ENCODE measurements around the gene HMX1. TPM values are rescaled to one million over a fixed set of nuclear protein-coding genes. Genes with fewer than 3 reads are reported as not detected.

HMX1 gene
- total and polyA plus RNA-seq, 2 experiments from 2014 or later: not detected

- WGBS, 2 experiments (ENCODE audit: low coverage in 1 of 2, low lambda C conversion rate in 2 of 2, missing lambda C conversion rate in 2 of 2): 50 to 51% methylated on average over 20 of the region's 20 CpGs
- H3F3A ChIP-seq (ENCODE audit: insufficient read depth): peaks cover 4% of the 10 kb centered on the region; the same call in 1 of the 2 replicates
- no peaks in the 10 kb centered on the region for H3K79me2 ChIP-seq (ENCODE audit: insufficient read depth)
- no peak overlapping the region for H2AFZ ChIP-seq
- in situ Hi-C loops (cut with MboI): no loop called here
- H3K36me3 ChIP-seq (ENCODE audit: low read depth): no peaks in the 10 kb centered on the region
- H3K4me3 ChIP-seq: no peak overlapping the region
- TF ChIP-seq EZH2phosphoT487 (IDR thresholded peaks at IDR 0.05; ENCODE audit: insufficient read depth, low read depth): no peak
- TF ChIP-seq EZH2 (IDR thresholded peaks at IDR 0.05; ENCODE audit: insufficient read depth, poor library complexity, severe bottlenecking): no peak
- 0 out of 2 replicates have a peak, but pooled peaks cover 5% of the 10 kb centered on the region for H3K4me1 ChIP-seq (ENCODE audit: insufficient read depth)
- peaks cover 19% of the 10 kb centered on the region for H3K27me3 ChIP-seq (replicated peaks; ENCODE audit: insufficient read depth)
- H4K20me1 ChIP-seq (ENCODE audit: insufficient read depth): no peaks in the 10 kb centered on the region
- no peaks in the 10 kb centered on the region for H3K9me3 ChIP-seq (ENCODE audit: low read depth)
- no peak overlapping the region for H3K4me2 ChIP-seq (ENCODE audit: unreplicated experiment)
- no peaks in the 10 kb centered on the region for H3K9me2 ChIP-seq (ENCODE audit: insufficient read depth)
- no peak for DNase-seq
- no peak overlapping the region for H3K9ac ChIP-seq
- no peak overlapping the region for H3K27ac ChIP-seq
Observed at GRCh38 chr4:8905226-8905772, 33.7 kb upstream of the HMX1 start.

GRCh38 chr4:8904666-8905065 is 33.0 kb upstream of the HMX1 start:
- in situ Hi-C loops (cut with MboI): no loop called here
- Histone ChIP-seq H3K27ac (no peak overlapping the region), H3K4me1 (ENCODE audit: insufficient read depth) (0 out of 2 replicates have a peak, but pooled peaks cover 3% of the 10 kb centered on the region), H3K4me2 (ENCODE audit: unreplicated experiment) (no peak overlapping the region), H3K27me3 (replicated peaks; ENCODE audit: insufficient read depth) (peaks cover 21% of the 10 kb centered on the region), H3K9ac (no peak overlapping the region), H3K79me2 (ENCODE audit: insufficient read depth) (no peaks in the 10 kb centered on the region), H3K9me2 (ENCODE audit: insufficient read depth) (no peaks in the 10 kb centered on the region), H3F3A (ENCODE audit: insufficient read depth) (peaks cover 1% of the 10 kb centered on the region; the same call in 1 of the 2 replicates), H3K36me3 (ENCODE audit: low read depth) (no peaks in the 10 kb centered on the region), H3K9me3 (ENCODE audit: low read depth) (no peaks in the 10 kb centered on the region), H4K20me1 (ENCODE audit: insufficient read depth) (no peaks in the 10 kb centered on the region), H2AFZ (no peak overlapping the region), H3K4me3 (no peak overlapping the region)
- TF ChIP-seq EZH2phosphoT487 (IDR thresholded peaks at IDR 0.05; ENCODE audit: insufficient read depth, low read depth) (no peak), EZH2 (IDR thresholded peaks at IDR 0.05; ENCODE audit: insufficient read depth, poor library complexity, severe bottlenecking) (no peak)
- WGBS, 2 experiments (ENCODE audit: low coverage in 1 of 2, low lambda C conversion rate in 2 of 2, missing lambda C conversion rate in 2 of 2): 33 to 47% methylated on average over 5 to 6 of the region's 6 CpGs
- DNase-seq: no peak

DNA sequence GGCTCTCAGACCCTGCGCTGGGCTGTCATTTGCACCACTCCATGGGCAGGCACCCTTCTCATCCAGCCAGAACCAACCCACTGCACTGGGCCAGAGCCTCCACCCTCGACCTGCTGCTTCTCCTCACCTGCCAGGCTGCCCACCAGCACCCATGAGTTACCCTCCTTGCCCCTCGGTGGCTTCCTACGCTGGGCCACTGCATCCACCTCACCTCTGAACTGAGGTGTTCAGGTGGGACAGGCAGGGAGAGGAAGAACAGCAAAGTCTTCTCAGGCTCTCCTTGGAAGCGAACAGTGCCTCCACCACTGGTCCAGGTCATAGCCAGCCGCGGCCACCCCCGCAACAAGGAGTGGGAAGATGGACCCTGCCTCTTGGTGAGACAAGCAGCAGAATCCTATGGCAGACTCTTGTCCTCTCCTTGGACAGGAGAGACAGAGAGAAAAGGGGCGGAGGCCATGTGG is 32.4 kb upstream of the HMX1 start:
- Histone ChIP-seq H3K4me3 (no peak overlapping the region), H3K36me3 (ENCODE audit: low read depth) (no peaks in the 10 kb centered on the region), H3F3A (ENCODE audit: insufficient read depth) (no peaks in the 10 kb centered on the region), H3K79me2 (ENCODE audit: insufficient read depth) (no peaks in the 10 kb centered on the region), H3K9me2 (ENCODE audit: insufficient read depth) (no peaks in the 10 kb centered on the region), H3K27me3 (replicated peaks; ENCODE audit: insufficient read depth) (peaks cover 24% of the 10 kb centered on the region), H3K4me2 (ENCODE audit: unreplicated experiment) (no peak overlapping the region), H2AFZ (no peak overlapping the region), H3K9ac (no peak overlapping the region), H3K27ac (no peak overlapping the region), H3K9me3 (ENCODE audit: low read depth) (no peaks in the 10 kb centered on the region), H4K20me1 (ENCODE audit: insufficient read depth) (no peaks in the 10 kb centered on the region), H3K4me1 (ENCODE audit: insufficient read depth) (no peaks in the 10 kb centered on the region)
- in situ Hi-C loops (cut with MboI): no loop called here
- TF ChIP-seq EZH2phosphoT487 (IDR thresholded peaks at IDR 0.05; ENCODE audit: insufficient read depth, low read depth) (no peak), EZH2 (IDR thresholded peaks at IDR 0.05; ENCODE audit: insufficient read depth, poor library complexity, severe bottlenecking) (no peak)
- WGBS, 2 experiments (ENCODE audit: low coverage in 1 of 2, low lambda C conversion rate in 2 of 2, missing lambda C conversion rate in 2 of 2): 60 to 62% methylated on average over 9 of the region's 9 CpGs
- DNase-seq: no peak

DNA sequence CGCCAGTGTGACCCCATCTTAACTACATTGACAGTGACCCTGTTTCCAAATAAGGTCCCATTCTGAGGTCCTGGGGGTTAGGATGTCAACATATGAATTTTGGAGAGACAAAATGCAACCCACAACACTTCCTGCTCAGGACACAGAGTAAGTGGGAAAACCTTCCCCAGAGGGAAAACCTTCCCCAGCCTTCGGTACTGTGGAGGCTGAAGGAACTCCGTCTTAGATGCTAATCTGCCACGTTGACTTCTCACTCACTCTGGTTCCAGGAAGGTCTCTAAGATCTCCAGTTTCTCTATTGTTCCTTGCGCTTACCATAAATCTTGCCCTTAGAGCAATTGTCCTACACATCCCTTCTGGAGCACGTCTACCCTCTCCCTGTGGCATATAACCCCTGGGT is 29.7 kb upstream of the HMX1 start:
- 62 to 66% methylated on average over 6 of the region's 6 CpGs for WGBS, 2 experiments (ENCODE audit: low coverage in 1 of 2, low lambda C conversion rate in 2 of 2, missing lambda C conversion rate in 2 of 2)
- H3K4me1 ChIP-seq (ENCODE audit: insufficient read depth): no peaks in the 10 kb centered on the region
- no peak overlapping the region for H2AFZ ChIP-seq
- H3K9ac ChIP-seq: no peak overlapping the region
- H3K4me2 ChIP-seq (ENCODE audit: unreplicated experiment): no peak overlapping the region
- H3K79me2 ChIP-seq (ENCODE audit: insufficient read depth): no peaks in the 10 kb centered on the region
- DNase-seq: no peak
- no peak overlapping the region for H3K27ac ChIP-seq
- in situ Hi-C loops (cut with MboI): no loop called here
- no peaks in the 10 kb centered on the region for H3F3A ChIP-seq (ENCODE audit: insufficient read depth)
- no peaks in the 10 kb centered on the region for H3K9me3 ChIP-seq (ENCODE audit: low read depth)
- H3K9me2 ChIP-seq (ENCODE audit: insufficient read depth): no peaks in the 10 kb centered on the region
- no peak overlapping the region for H3K4me3 ChIP-seq
- H3K36me3 ChIP-seq (ENCODE audit: low read depth): no peaks in the 10 kb centered on the region
- no peaks in the 10 kb centered on the region for H4K20me1 ChIP-seq (ENCODE audit: insufficient read depth)
- TF ChIP-seq EZH2phosphoT487 (IDR thresholded peaks at IDR 0.05; ENCODE audit: insufficient read depth, low read depth) (no peak), EZH2 (IDR thresholded peaks at IDR 0.05; ENCODE audit: insufficient read depth, poor library complexity, severe bottlenecking) (no peak)
- H3K27me3 ChIP-seq (replicated peaks; ENCODE audit: insufficient read depth): peaks cover 27% of the 10 kb centered on the region
